ENCODE measurements around the gene ITGA3.

The ITGA3 gene

GRCh38 chr17:50033316-50033715 lies 22.6 kb upstream of the ITGA3 start:
- H3K4me3 ChIP-seq (ENCODE audit: low read depth, low read length), result no peak overlapping the region
- TF ChIP-seq MYC (IDR thresholded peaks at IDR 0.05; ENCODE audit: low read depth, low read length), result no peak
- TF ChIP-seq POLR2A (IDR thresholded peaks at IDR 0.05; ENCODE audit: extremely low read depth, insufficient read length), result no peak
- TF ChIP-seq, protein P1, sequence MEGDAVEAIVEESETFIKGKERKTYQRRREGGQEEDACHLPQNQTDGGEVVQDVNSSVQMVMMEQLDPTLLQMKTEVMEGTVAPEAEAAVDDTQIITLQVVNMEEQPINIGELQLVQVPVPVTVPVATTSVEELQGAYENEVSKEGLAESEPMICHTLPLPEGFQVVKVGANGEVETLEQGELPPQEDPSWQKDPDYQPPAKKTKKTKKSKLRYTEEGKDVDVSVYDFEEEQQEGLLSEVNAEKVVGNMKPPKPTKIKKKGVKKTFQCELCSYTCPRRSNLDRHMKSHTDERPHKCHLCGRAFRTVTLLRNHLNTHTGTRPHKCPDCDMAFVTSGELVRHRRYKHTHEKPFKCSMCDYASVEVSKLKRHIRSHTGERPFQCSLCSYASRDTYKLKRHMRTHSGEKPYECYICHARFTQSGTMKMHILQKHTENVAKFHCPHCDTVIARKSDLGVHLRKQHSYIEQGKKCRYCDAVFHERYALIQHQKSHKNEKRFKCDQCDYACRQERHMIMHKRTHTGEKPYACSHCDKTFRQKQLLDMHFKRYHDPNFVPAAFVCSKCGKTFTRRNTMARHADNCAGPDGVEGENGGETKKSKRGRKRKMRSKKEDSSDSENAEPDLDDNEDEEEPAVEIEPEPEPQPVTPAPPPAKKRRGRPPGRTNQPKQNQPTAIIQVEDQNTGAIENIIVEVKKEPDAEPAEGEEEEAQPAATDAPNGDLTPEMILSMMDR (IDR thresholded peaks at IDR 0.05; ENCODE audit: low read depth, low read length), result no peak
- no peak for TF ChIP-seq MAX (IDR thresholded peaks at IDR 0.05; ENCODE audit: low read depth, low read length)
- no peak for DNase-seq (ENCODE audit: low read depth)

DNA sequence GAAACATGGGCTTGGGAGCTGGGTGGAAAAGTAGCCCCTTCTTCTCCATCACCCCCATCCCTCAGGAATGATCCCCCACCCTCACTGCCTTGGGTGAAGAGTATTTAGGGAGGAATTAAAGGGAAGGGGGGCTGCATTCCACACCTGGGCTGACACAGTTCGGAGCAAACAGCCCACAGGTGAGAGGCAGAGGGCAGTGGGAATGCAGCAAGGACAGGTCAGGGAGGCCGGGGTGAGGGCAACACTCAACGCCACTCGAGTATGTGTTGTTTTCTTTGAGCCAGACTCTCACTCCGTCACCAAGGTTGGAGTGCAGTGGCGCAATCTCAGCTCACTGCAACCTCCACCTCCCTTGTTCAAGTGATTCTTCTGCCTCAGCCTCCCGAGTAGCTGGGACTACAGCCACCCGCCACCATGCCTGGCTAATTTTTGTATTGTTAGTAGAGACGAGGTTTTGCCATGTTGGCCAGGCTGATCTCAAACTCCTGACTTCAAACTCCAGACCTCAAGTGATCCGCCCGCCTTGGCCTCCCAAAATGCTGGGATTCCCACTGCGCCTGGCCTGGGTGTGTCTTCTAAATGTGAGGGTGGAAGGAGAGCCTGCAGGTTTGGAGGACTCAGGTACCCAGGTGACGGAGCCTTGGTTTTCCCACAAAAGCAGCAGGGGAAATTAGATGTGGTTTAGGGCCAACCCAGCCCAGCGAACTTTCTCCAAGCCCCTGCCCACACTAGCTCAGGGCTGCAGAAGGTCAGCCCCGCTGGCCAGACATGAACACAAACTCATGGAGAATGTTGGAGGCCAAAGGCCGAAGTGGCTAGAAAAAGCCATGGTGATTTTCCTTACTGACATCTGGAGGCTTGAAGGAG lies 21.2 kb upstream of the ITGA3 start:
- TF ChIP-seq POLR2A (IDR thresholded peaks at IDR 0.05; ENCODE audit: extremely low read depth, insufficient read length) (no peak), MAX (IDR thresholded peaks at IDR 0.05; ENCODE audit: low read depth, low read length) (no peak), MYC (IDR thresholded peaks at IDR 0.05; ENCODE audit: low read depth, low read length) (no peak)
- TF ChIP-seq, protein P1 (IDR thresholded peaks at IDR 0.05; ENCODE audit: low read depth, low read length), result no peak

GRCh38 chr17:50035421-50035879 lies 20.5 kb upstream of the ITGA3 start:
- H3K4me3 ChIP-seq (ENCODE audit: low read depth, low read length), result no peak overlapping the region
- TF ChIP-seq MAX (IDR thresholded peaks at IDR 0.05; ENCODE audit: low read depth, low read length) (no peak), POLR2A (IDR thresholded peaks at IDR 0.05; ENCODE audit: extremely low read depth, insufficient read length) (no peak), MYC (IDR thresholded peaks at IDR 0.05; ENCODE audit: low read depth, low read length) (no peak)
- TF ChIP-seq, protein P1 (IDR thresholded peaks at IDR 0.05; ENCODE audit: low read depth, low read length), result no peak
- no peak for DNase-seq (ENCODE audit: low read depth)

More for the DNA sequence above, 21.2 kb upstream of the ITGA3 start:
- DNase-seq (ENCODE audit: low read depth), result no peak
- H3K4me3 ChIP-seq (ENCODE audit: low read depth, low read length), result no peak overlapping the region

DNA sequence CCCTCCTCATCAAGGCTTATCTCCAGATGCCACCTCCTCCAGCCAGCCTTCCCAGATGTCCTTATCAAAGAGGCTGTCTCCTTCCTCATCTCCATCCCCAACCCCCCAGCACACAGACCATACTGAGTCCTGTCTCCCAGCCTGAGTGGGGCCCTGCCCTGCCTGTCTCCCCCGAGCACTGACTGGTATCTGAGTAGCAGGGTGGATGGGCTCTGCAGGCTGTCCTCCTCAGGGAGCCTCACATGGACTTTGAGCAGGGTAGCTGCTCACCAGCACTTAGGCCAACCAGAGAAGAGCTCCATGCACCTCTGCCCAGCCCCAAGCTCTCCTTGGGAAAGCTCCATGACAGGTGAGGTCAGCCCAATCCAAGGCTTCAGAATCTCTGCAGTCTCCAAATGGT lies 20.0 kb upstream of the ITGA3 start:
- no peak for DNase-seq (ENCODE audit: low read depth)
- TF ChIP-seq MAX (IDR thresholded peaks at IDR 0.05; ENCODE audit: low read depth, low read length), result no peak
- TF ChIP-seq MYC (IDR thresholded peaks at IDR 0.05; ENCODE audit: low read depth, low read length), result no peak
- TF ChIP-seq, protein P1 (IDR thresholded peaks at IDR 0.05; ENCODE audit: low read depth, low read length), result no peak
- TF ChIP-seq POLR2A (IDR thresholded peaks at IDR 0.05; ENCODE audit: extremely low read depth, insufficient read length), result no peak
- no peak overlapping the region for H3K4me3 ChIP-seq (ENCODE audit: low read depth, low read length)

DNA sequence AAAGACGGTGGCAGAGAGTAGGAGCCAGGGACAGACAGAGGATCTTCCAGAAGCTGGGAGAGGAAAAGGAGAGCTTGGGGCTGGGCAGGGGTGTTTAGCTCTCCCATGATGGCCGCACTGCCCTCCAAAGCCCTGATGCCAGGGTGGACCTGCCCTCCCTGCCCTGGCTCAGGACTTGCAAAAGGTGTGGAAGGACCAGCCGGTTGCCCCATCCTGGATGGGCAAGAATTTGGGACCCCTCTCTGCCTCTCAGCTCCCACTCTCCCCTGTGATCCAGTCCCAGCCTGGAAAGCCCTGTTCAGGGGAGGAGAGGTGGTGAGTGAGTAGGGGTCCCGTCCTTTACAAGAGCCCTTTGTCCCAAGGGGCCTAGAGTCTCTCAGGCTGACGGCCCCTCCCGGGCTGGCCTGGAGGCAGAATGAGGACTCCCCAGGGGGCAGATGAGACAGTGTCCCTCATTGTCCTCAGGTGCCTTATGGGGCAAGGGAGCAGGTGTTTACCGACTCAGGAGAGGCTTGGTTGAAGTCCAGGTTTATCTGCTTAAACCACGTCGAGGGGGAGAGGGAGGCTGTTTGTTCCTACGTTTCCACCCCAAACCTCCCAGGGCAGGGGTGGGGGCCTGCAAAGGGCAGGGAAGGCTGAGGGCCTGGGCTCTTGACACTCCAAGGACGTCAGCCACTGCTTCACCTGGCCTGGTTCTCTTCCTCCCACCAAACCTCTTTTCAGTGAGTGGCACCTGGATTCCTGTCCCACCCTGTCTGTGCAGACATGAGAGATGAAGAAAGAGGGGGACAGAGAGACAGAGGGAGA lies 19.3 kb upstream of the ITGA3 start:
- no peak for DNase-seq (ENCODE audit: low read depth)
- H3K4me3 ChIP-seq (ENCODE audit: low read depth, low read length), result no peak overlapping the region
- TF ChIP-seq, protein P1 (IDR thresholded peaks at IDR 0.05; ENCODE audit: low read depth, low read length), result no peak
- no peak for TF ChIP-seq MAX (IDR thresholded peaks at IDR 0.05; ENCODE audit: low read depth, low read length)
- TF ChIP-seq POLR2A (IDR thresholded peaks at IDR 0.05; ENCODE audit: extremely low read depth, insufficient read length), result no peak

All from NB4 (cell line).